HEK293 (cell line): Measurements from ENCODE around the gene TOPAZ1.

ENCODE experiments used
- YY1 ChIP-seq: fragments of 450-650 bp; formaldehyde crosslinking; IDR thresholded peaks from 2 replicates; pipeline ENCODE4 v1.5.1; 2018; ENCODE audit warnings: missing biosample characterization, missing genetic modification characterization
- ZBTB20 ChIP-seq: fragments of 450-650 bp; formaldehyde crosslinking; IDR thresholded peaks from 2 replicates; pipeline ENCODE4 v1.5.1; 2016; ENCODE audit warnings: missing biosample characterization, missing genetic modification characterization
- ZBTB21 ChIP-seq: fragments of 450-650 bp; formaldehyde crosslinking; IDR thresholded peaks from 2 replicates; pipeline ENCODE4 v1.5.1; 2017; ENCODE audit warnings: missing biosample characterization, missing genetic modification characterization
- ZNF350 ChIP-seq: fragments of 450-650 bp; formaldehyde crosslinking; IDR thresholded peaks from 2 replicates; pipeline ENCODE4 v1.5.0; 2017; ENCODE audit warnings: missing biosample characterization, mild to moderate bottlenecking, missing genetic modification characterization
- ZNF366 ChIP-seq: fragments of 450-650 bp; formaldehyde crosslinking; conservative IDR thresholded peaks from 2 replicates; pipeline ENCODE4 v1.5.1; 2016; ENCODE audit warnings: missing biosample characterization, missing genetic modification characterization
- ZNF785 ChIP-seq: fragments of 450-650 bp; formaldehyde crosslinking; IDR thresholded peaks from 2 replicates; pipeline ENCODE4 v1.5.1; 2016; ENCODE audit warnings: missing biosample characterization, missing genetic modification characterization
- ZNF830 ChIP-seq: fragments of 450-650 bp; IDR thresholded peaks from 2 replicates; pipeline ENCODE4 v1.5.0; 2018; ENCODE audit warnings: missing biosample characterization, missing genetic modification characterization, low read depth, mild to moderate bottlenecking, moderate library complexity
- TF ChIP-seq, protein P1 (sequence below): fragments of 450-650 bp; formaldehyde crosslinking; IDR thresholded peaks from 2 replicates; pipeline ENCODE4 v1.5.1; 2016; ENCODE audit warnings: missing biosample characterization, missing genetic modification characterization
- TF ChIP-seq, protein P2 (sequence below): fragments of 450-650 bp; formaldehyde crosslinking; IDR thresholded peaks from 2 replicates; pipeline ENCODE4 v1.5.1; 2016; ENCODE audit warnings: missing biosample characterization, missing genetic modification characterization
- TF ChIP-seq, protein P3 (sequence below): IDR thresholded peaks from 2 replicates; pipeline ENCODE4 v1.6.1; 2011; ENCODE audit warnings: mild to moderate bottlenecking, low read depth, low read length, borderline replicate concordance
- TF ChIP-seq, protein P4 (sequence below): fragments of 450-650 bp; formaldehyde crosslinking; IDR thresholded peaks from 2 replicates; pipeline ENCODE4 v1.5.1; 2017; ENCODE audit warnings: missing biosample characterization, missing genetic modification characterization
- TF ChIP-seq, protein P5 (sequence below): fragments of 450-650 bp; formaldehyde crosslinking; IDR thresholded peaks from 2 replicates; pipeline ENCODE4 v1.5.1; 2016; ENCODE audit warnings: missing biosample characterization, missing genetic modification characterization
- TF ChIP-seq, protein P6 (sequence below): fragments of 450-650 bp; formaldehyde crosslinking; conservative IDR thresholded peaks from 2 replicates; pipeline ENCODE4 v1.5.1; 2016; ENCODE audit warnings: low read depth, missing biosample characterization, missing genetic modification characterization

DNA sequence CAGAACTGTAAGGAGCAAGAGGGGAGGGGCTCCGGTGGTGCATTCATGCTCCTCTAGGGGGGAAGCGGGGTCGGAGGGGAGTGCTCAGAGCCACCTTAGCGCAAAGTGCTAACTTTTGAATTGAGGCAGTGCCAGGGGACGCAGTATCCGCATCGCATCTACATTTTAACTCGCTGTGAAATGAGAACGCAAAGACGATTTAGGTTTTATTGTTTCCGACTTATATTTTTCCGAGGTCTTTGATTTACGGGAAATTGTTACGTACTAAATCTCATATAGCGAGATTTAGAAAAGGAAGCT lies 97.1 kb downstream of the TOPAZ1 start:
- no peak for TF ChIP-seq ZNF830 (tag by site-specific recombination)
- no peak for TF ChIP-seq ZNF350 (tag by site-specific recombination)
- TF ChIP-seq, protein P1, sequence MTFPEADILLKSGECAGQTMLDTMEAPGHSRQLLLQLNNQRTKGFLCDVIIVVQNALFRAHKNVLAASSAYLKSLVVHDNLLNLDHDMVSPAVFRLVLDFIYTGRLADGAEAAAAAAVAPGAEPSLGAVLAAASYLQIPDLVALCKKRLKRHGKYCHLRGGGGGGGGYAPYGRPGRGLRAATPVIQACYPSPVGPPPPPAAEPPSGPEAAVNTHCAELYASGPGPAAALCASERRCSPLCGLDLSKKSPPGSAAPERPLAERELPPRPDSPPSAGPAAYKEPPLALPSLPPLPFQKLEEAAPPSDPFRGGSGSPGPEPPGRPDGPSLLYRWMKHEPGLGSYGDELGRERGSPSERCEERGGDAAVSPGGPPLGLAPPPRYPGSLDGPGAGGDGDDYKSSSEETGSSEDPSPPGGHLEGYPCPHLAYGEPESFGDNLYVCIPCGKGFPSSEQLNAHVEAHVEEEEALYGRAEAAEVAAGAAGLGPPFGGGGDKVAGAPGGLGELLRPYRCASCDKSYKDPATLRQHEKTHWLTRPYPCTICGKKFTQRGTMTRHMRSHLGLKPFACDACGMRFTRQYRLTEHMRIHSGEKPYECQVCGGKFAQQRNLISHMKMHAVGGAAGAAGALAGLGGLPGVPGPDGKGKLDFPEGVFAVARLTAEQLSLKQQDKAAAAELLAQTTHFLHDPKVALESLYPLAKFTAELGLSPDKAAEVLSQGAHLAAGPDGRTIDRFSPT = no peak
- TF ChIP-seq, protein P2, sequence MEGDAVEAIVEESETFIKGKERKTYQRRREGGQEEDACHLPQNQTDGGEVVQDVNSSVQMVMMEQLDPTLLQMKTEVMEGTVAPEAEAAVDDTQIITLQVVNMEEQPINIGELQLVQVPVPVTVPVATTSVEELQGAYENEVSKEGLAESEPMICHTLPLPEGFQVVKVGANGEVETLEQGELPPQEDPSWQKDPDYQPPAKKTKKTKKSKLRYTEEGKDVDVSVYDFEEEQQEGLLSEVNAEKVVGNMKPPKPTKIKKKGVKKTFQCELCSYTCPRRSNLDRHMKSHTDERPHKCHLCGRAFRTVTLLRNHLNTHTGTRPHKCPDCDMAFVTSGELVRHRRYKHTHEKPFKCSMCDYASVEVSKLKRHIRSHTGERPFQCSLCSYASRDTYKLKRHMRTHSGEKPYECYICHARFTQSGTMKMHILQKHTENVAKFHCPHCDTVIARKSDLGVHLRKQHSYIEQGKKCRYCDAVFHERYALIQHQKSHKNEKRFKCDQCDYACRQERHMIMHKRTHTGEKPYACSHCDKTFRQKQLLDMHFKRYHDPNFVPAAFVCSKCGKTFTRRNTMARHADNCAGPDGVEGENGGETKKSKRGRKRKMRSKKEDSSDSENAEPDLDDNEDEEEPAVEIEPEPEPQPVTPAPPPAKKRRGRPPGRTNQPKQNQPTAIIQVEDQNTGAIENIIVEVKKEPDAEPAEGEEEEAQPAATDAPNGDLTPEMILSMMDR (tag by site-specific recombination) = no peak
- TF ChIP-seq ZBTB21 (tag by site-specific recombination) = no peak
- TF ChIP-seq, protein P3, sequence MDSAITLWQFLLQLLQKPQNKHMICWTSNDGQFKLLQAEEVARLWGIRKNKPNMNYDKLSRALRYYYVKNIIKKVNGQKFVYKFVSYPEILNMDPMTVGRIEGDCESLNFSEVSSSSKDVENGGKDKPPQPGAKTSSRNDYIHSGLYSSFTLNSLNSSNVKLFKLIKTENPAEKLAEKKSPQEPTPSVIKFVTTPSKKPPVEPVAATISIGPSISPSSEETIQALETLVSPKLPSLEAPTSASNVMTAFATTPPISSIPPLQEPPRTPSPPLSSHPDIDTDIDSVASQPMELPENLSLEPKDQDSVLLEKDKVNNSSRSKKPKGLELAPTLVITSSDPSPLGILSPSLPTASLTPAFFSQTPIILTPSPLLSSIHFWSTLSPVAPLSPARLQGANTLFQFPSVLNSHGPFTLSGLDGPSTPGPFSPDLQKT = no peak
- TF ChIP-seq, protein P4, sequence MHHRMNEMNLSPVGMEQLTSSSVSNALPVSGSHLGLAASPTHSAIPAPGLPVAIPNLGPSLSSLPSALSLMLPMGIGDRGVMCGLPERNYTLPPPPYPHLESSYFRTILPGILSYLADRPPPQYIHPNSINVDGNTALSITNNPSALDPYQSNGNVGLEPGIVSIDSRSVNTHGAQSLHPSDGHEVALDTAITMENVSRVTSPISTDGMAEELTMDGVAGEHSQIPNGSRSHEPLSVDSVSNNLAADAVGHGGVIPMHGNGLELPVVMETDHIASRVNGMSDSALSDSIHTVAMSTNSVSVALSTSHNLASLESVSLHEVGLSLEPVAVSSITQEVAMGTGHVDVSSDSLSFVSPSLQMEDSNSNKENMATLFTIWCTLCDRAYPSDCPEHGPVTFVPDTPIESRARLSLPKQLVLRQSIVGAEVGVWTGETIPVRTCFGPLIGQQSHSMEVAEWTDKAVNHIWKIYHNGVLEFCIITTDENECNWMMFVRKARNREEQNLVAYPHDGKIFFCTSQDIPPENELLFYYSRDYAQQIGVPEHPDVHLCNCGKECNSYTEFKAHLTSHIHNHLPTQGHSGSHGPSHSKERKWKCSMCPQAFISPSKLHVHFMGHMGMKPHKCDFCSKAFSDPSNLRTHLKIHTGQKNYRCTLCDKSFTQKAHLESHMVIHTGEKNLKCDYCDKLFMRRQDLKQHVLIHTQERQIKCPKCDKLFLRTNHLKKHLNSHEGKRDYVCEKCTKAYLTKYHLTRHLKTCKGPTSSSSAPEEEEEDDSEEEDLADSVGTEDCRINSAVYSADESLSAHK = no peak
- TF ChIP-seq YY1 (tag by site-specific recombination) = no peak
- TF ChIP-seq, protein P5, sequence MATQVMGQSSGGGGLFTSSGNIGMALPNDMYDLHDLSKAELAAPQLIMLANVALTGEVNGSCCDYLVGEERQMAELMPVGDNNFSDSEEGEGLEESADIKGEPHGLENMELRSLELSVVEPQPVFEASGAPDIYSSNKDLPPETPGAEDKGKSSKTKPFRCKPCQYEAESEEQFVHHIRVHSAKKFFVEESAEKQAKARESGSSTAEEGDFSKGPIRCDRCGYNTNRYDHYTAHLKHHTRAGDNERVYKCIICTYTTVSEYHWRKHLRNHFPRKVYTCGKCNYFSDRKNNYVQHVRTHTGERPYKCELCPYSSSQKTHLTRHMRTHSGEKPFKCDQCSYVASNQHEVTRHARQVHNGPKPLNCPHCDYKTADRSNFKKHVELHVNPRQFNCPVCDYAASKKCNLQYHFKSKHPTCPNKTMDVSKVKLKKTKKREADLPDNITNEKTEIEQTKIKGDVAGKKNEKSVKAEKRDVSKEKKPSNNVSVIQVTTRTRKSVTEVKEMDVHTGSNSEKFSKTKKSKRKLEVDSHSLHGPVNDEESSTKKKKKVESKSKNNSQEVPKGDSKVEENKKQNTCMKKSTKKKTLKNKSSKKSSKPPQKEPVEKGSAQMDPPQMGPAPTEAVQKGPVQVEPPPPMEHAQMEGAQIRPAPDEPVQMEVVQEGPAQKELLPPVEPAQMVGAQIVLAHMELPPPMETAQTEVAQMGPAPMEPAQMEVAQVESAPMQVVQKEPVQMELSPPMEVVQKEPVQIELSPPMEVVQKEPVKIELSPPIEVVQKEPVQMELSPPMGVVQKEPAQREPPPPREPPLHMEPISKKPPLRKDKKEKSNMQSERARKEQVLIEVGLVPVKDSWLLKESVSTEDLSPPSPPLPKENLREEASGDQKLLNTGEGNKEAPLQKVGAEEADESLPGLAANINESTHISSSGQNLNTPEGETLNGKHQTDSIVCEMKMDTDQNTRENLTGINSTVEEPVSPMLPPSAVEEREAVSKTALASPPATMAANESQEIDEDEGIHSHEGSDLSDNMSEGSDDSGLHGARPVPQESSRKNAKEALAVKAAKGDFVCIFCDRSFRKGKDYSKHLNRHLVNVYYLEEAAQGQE (tag by site-specific recombination) = no peak
- no peak for TF ChIP-seq ZNF785
- TF ChIP-seq, protein P6, sequence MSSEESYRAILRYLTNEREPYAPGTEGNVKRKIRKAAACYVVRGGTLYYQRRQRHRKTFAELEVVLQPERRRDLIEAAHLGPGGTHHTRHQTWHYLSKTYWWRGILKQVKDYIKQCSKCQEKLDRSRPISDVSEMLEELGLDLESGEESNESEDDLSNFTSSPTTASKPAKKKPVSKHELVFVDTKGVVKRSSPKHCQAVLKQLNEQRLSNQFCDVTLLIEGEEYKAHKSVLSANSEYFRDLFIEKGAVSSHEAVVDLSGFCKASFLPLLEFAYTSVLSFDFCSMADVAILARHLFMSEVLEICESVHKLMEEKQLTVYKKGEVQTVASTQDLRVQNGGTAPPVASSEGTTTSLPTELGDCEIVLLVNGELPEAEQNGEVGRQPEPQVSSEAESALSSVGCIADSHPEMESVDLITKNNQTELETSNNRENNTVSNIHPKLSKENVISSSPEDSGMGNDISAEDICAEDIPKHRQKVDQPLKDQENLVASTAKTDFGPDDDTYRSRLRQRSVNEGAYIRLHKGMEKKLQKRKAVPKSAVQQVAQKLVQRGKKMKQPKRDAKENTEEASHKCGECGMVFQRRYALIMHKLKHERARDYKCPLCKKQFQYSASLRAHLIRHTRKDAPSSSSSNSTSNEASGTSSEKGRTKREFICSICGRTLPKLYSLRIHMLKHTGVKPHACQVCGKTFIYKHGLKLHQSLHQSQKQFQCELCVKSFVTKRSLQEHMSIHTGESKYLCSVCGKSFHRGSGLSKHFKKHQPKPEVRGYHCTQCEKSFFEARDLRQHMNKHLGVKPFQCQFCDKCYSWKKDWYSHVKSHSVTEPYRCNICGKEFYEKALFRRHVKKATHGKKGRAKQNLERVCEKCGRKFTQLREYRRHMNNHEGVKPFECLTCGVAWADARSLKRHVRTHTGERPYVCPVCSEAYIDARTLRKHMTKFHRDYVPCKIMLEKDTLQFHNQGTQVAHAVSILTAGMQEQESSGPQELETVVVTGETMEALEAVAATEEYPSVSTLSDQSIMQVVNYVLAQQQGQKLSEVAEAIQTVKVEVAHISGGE (tag by site-specific recombination) = no peak
- no peak for TF ChIP-seq ZBTB20
- no peak for TF ChIP-seq ZNF366 (tag by site-specific recombination)
